H1 (cell line): ENCODE results near the gene FOXO1. TPM values are rescaled to one million over a fixed set of nuclear protein-coding genes. Genes with fewer than 3 reads are reported as not detected.

Source experiments
- CTCF ChIA-PET: fragments of 300-600 bp; sonication (Branson Sonifier 250); formaldehyde crosslinking; loops from one replicate; lab custom pipeline; 2021; ENCODE audit not compliant: partially characterized antibody; lab: Charles Lee
- POLR2A ChIA-PET: fragments of 300-600 bp; sonication (Branson Sonifier 250); formaldehyde crosslinking; loops from one replicate; lab custom pipeline; 2021; ENCODE audit warnings: inconsistent platforms; ENCODE audit not compliant: partially characterized antibody; lab: Charles Lee
- DNase-seq, 2 experiments: peaks; one replicate each; pipeline versions ENCODE4 v3.0.0 to v3.0.0-alpha.2; 2010 to 2022; ENCODE audit warnings: low spot score in 2 of 2, low read depth in 1 of 2, mixed read lengths in 1 of 2
- FAIRE-seq: peaks from 2 replicates; lab custom pipeline; 2011; peaks lifted over from hg19 to GRCh38; lab: Jason Lieb, UNC
- H2AFZ ChIP-seq: 2 replicates; pipeline ENCODE4 v1.8.1; 2012; ENCODE audit warnings: low read length, inconsistent platforms
- H2AK5ac ChIP-seq: 2 replicates; pipeline ENCODE4 v1.6.1; 2013; ENCODE audit warnings: low read depth, low read length
- H2BK120ac ChIP-seq: replicated peaks from 2 replicates; pipeline ENCODE3; 2013; ENCODE audit warnings: low read depth, low read length, inconsistent platforms
- H2BK12ac ChIP-seq: 2 replicates; pipeline ENCODE4 v1.6.1; 2013; ENCODE audit warnings: low read depth, low read length
- H2BK15ac ChIP-seq: 2 replicates; pipeline ENCODE4 v1.6.1; 2013; ENCODE audit warnings: low read length
- H2BK20ac ChIP-seq: 2 replicates; pipeline ENCODE4 v1.6.1; 2013; ENCODE audit warnings: low read length
- H2BK5ac ChIP-seq: 2 replicates; pipeline ENCODE4 v1.6.1; 2013; ENCODE audit warnings: low read depth, low read length
- H3K14ac ChIP-seq: 2 replicates; pipeline ENCODE4 v1.6.1; 2013; ENCODE audit warnings: inconsistent platforms; ENCODE audit not compliant: insufficient read length
- H3K18ac ChIP-seq: 2 replicates; pipeline ENCODE4 v1.6.1; 2013; ENCODE audit warnings: low read length; ENCODE audit errors: extremely low read depth
- H3K23ac ChIP-seq: 2 replicates; pipeline ENCODE4 v1.6.1; 2013; ENCODE audit warnings: inconsistent platforms; ENCODE audit not compliant: insufficient read length
- H3K23me2 ChIP-seq: 2 replicates; pipeline ENCODE4 v1.6.1; 2013; ENCODE audit warnings: low read depth, low read length
- H3K27ac ChIP-seq: 2 replicates; pipeline ENCODE4 v1.6.1; 2011; ENCODE audit warnings: low read depth, low read length, inconsistent platforms
- H3K27me3 ChIP-seq, 4 experiments: replicated peaks in 1 of 4; 1 replicate in 1 of 4; 2 replicates in 3 of 4; pipeline versions ENCODE4 v1.6.1 to v1.8.1; 2011 to 2013; ENCODE audit warnings: low read length in 3 of 4, mild to moderate bottlenecking in 3 of 4, inconsistent platforms in 2 of 4, mixed read lengths in 2 of 4, moderate library complexity in 1 of 4; ENCODE audit not compliant: control insufficient read depth in 3 of 4, insufficient read depth in 3 of 4; ENCODE audit errors: extremely low read depth in 1 of 4
- H3K36me3 ChIP-seq, 4 experiments: 2 replicates each; pipeline versions ENCODE4 v1.6.1 to v1.8.1; 2011 to 2013; ENCODE audit warnings: mild to moderate bottlenecking in 4 of 4, low read length in 3 of 4, moderate library complexity in 2 of 4, control low read depth in 1 of 4, inconsistent platforms in 1 of 4; ENCODE audit not compliant: insufficient read depth in 4 of 4, control insufficient read depth in 2 of 4
- H3K4ac ChIP-seq: replicated peaks from 2 replicates; pipeline ENCODE3; 2013; ENCODE audit warnings: low read length, low read depth, mixed read lengths, inconsistent platforms; ENCODE audit not compliant: insufficient read length
- H3K4me1 ChIP-seq, 4 experiments: replicated peaks in 1 of 4; 1 replicate in 1 of 4; 2 replicates in 3 of 4; pipeline versions ENCODE4 v1.6.1 to v1.8.1; 2011 to 2013; ENCODE audit warnings: low read length in 3 of 4, inconsistent platforms in 2 of 4, mixed read lengths in 1 of 4; ENCODE audit not compliant: insufficient read depth in 4 of 4, control insufficient read depth in 3 of 4
- H3K4me2 ChIP-seq, 2 experiments: 2 replicates each; pipeline versions ENCODE4 v1.6.1 to v1.8.1; 2011 to 2013; ENCODE audit warnings: low read depth in 2 of 2, low read length in 2 of 2, control low read depth in 1 of 2, inconsistent platforms in 1 of 2, mild to moderate bottlenecking in 1 of 2; ENCODE audit not compliant: insufficient read depth in 1 of 2
- H3K4me3 ChIP-seq, 4 experiments: fragments of 200-600, 300-600 bp in 1 of 4; sonication (generic), shearing (Covaris generic), sonication (Bioruptor Twin) in 1 of 4; 2 replicates each; pipeline versions ENCODE4 v1.5.1 to v1.8.1; 2011 to 2016; ENCODE audit warnings: low read length in 4 of 4, low read depth in 3 of 4, control low read depth in 2 of 4, inconsistent platforms in 2 of 4, mild to moderate bottlenecking in 2 of 4, mixed read lengths in 1 of 4, moderate library complexity in 1 of 4; ENCODE audit not compliant: insufficient read depth in 2 of 4; ENCODE audit errors: extremely low read depth in 1 of 4
- H3K56ac ChIP-seq: replicated peaks from 2 replicates; pipeline ENCODE3; 2013; ENCODE audit warnings: low read depth, mild to moderate bottlenecking, mixed read lengths, low read length, inconsistent platforms; ENCODE audit not compliant: insufficient read length
- H3K79me1 ChIP-seq: 2 replicates; pipeline ENCODE4 v1.6.1; 2013; ENCODE audit warnings: low read depth, low read length, control low read depth
- H3K79me2 ChIP-seq, 2 experiments: 2 replicates each; pipeline versions ENCODE4 v1.6.1 to v1.8.1; 2012 to 2013; ENCODE audit warnings: low read length in 2 of 2, mild to moderate bottlenecking in 2 of 2, inconsistent platforms in 1 of 2; ENCODE audit not compliant: insufficient read depth in 2 of 2, control insufficient read depth in 1 of 2
- H3K9ac ChIP-seq, 4 experiments: replicated peaks in 1 of 4; 1 replicate in 1 of 4; 2 replicates in 3 of 4; pipeline versions ENCODE4 v1.6.1 to v1.8.1; 2011 to 2013; ENCODE audit warnings: low read depth in 3 of 4, low read length in 3 of 4, control low read depth in 2 of 4, mild to moderate bottlenecking in 2 of 4, moderate library complexity in 2 of 4, inconsistent platforms in 1 of 4; ENCODE audit errors: extremely low read depth in 1 of 4
- H3K9me3 ChIP-seq, 2 experiments: 2 replicates each; pipeline versions ENCODE4 v1.6.1 to v1.8.1; 2012 to 2013; ENCODE audit warnings: mild to moderate bottlenecking in 2 of 2, moderate library complexity in 2 of 2, control low read depth in 1 of 2, inconsistent platforms in 1 of 2, low read depth in 1 of 2, low read length in 1 of 2, mixed read lengths in 1 of 2; ENCODE audit not compliant: insufficient read depth in 2 of 2
- H4K20me1 ChIP-seq, 2 experiments: replicated peaks in 1 of 2; 2 replicates each; pipeline versions ENCODE3 to v1.8.1; 2011 to 2013; ENCODE audit warnings: inconsistent platforms in 2 of 2, low read length in 2 of 2, mild to moderate bottlenecking in 1 of 2; ENCODE audit not compliant: insufficient read depth in 2 of 2, control insufficient read depth in 1 of 2
- H4K5ac ChIP-seq: 2 replicates; pipeline ENCODE4 v1.6.1; 2013; ENCODE audit warnings: low read length, low read depth, mixed read lengths, inconsistent platforms; ENCODE audit not compliant: insufficient read length
- H4K8ac ChIP-seq: 2 replicates; pipeline ENCODE4 v1.8.0; 2013; ENCODE audit warnings: mild to moderate bottlenecking, moderate library complexity, low read length, inconsistent platforms; ENCODE audit not compliant: insufficient read depth; ENCODE audit errors: extremely low read depth
- H4K91ac ChIP-seq: replicated peaks from 2 replicates; pipeline ENCODE3; 2013; ENCODE audit warnings: low read length, mixed read lengths, inconsistent platforms; ENCODE audit not compliant: insufficient read length
- CEBPB ChIP-seq: IDR thresholded peaks from 2 replicates; pipeline ENCODE4 v1.6.1; 2012; ENCODE audit warnings: low read depth, low read length
- RXRA ChIP-seq: IDR thresholded peaks from 2 replicates; pipeline ENCODE4 v1.6.1; 2011; ENCODE audit warnings: low read depth, mild to moderate bottlenecking, low read length, moderate library complexity; ENCODE audit not compliant: insufficient read depth
- TAF7 ChIP-seq: optimal IDR thresholded peaks from 2 replicates; pipeline ENCODE3; 2011; ENCODE audit warnings: low read depth, mild to moderate bottlenecking, inconsistent platforms, low read length, moderate library complexity, borderline replicate concordance
- polyA plus RNA-seq, 7 experiments: library from polyadenylated mRNA; depleted of rRNA in 3 of 7; stranded (reverse) in 5 of 7; unstranded in 2 of 7; fragments of >200 nt in 5 of 7; fragments of 200-250 nt in 2 of 7; gene quantifications; 1 replicate in 5 of 7; 2 replicates in 1 of 7; 4 replicates in 1 of 7; pipeline versions ENCODE4 v1.2.1 to v1.2.3, GENCODE V29; 2011 to 2013; ENCODE audit warnings: missing spikeins in 2 of 7, mixed read lengths in 2 of 7
- total RNA-seq: library from RNA; stranded (reverse); fragmentation: NEBNext Ultra II Directional; extraction: Animal tissue kit (Norgen Biotek cat#: 25700); gene quantifications from 2 replicates; pipeline ENCODE4 v1.2.1, GENCODE V29; 2021
- TF ChIP-seq, protein P1 (sequence below): IDR thresholded peaks from 2 replicates; pipeline ENCODE4 v1.6.1; 2011; ENCODE audit warnings: low read length, improper control_type of control experiment

FOXO1 gene
- total and polyA plus RNA-seq, 2 of the 8 experiments (the other 6 are each of a cell fraction or from before 2014, with no cell fraction given), result 35.3 to 56.9 TPM

DNA sequence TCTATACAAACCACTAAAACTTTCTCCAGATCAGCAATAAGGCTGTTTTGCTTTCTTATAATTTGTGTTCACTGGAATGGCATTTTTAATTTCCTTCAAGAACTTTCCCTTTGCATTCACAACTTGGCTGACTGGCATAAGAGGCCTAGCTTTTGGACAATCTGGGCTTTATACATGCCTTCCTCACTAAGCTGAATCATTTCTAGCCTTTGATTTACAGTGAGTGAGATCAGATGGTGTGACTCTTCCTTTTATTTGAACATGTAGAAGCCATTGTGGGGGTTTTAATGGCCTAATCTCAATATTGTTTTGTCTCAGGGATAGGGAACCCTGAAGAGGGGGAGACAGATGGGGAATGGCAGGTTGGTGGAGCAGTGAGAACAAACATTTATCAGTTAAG lies 82.7 kb downstream of the FOXO1 start:
- Histone ChIP-seq H3K36me3 (peaks cover 0 to 8% (median 1%) of the 10 kb centered on the region in 4 experiments; a peak in 2 of 8 replicates), H3K4me1 (peaks cover 0 to 43% (median 14%) of the 10 kb centered on the region in 4 experiments; a peak in 6 of 7 replicates), H3K56ac (no peak overlapping the region), H4K91ac (no peak overlapping the region), H2BK15ac (no peak overlapping the region), H2BK20ac (no peak overlapping the region), H2AK5ac (no peak overlapping the region), H3K79me2 (peaks cover 33 to 100% of the 10 kb centered on the region in 2 experiments; a peak in 3 of 4 replicates), H3K14ac (no peak overlapping the region), H3K4ac (no peak overlapping the region), H4K5ac (no peak overlapping the region), H3K27me3 (no peaks in the 10 kb centered on the region), H3K23me2 (no peaks in the 10 kb centered on the region), H3K9ac (no peak overlapping the region), H2AFZ (no peak overlapping the region), H4K20me1 (peaks cover 22 to 30% of the 10 kb centered on the region in 2 experiments), H3K79me1 (peaks cover 15% of the 10 kb centered on the region), H3K4me3 (no peak overlapping the region), H2BK120ac (no peak overlapping the region), H4K8ac (no peak overlapping the region), H3K27ac (no peak overlapping the region), H2BK12ac (no peak overlapping the region), H3K18ac (no peak overlapping the region), H3K4me2 (no peak overlapping the region), H2BK5ac (no peak overlapping the region), H3K23ac (no peak overlapping the region), H3K9me3 (peaks cover 4 to 11% of the 10 kb centered on the region in 2 experiments; a peak in 2 of 4 replicates)
- FAIRE-seq (no peak), DNase-seq (no peak)
- ChIA-PET CTCF (no interaction called here), POLR2A (no interaction called here)
- no peak for TF ChIP-seq TAF7
- TF ChIP-seq, protein P1, sequence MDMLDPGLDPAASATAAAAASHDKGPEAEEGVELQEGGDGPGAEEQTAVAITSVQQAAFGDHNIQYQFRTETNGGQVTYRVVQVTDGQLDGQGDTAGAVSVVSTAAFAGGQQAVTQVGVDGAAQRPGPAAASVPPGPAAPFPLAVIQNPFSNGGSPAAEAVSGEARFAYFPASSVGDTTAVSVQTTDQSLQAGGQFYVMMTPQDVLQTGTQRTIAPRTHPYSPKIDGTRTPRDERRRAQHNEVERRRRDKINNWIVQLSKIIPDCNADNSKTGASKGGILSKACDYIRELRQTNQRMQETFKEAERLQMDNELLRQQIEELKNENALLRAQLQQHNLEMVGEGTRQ, result no peak
- no peak for TF ChIP-seq RXRA
- no peak for TF ChIP-seq CEBPB
